A549 (cell line): ENCODE measurements around the gene SPNS2. TPM values are rescaled to one million over a fixed set of nuclear protein-coding genes. Genes with fewer than 3 reads are reported as not detected.

ENCODE experiments used
- ATAC-seq, 2 experiments: fragments of 200-7000 bp in 1 of 2; fragments of >200 bp in 1 of 2; cut with Nextera tagmentation in 1 of 2; cut with Tn5 transposase in 1 of 2; 3 replicates each; pipeline versions ENCODE4 v1.8.0 to v1.9.1; 2018 to 2020; ENCODE audit warnings: mild to moderate bottlenecking in 1 of 2, moderate library complexity in 1 of 2
- CTCF ChIA-PET: fragments of 300-600 bp; sonication (Branson Sonifier 250); formaldehyde crosslinking; extraction: SDS; loops from one replicate; lab custom pipeline; 2021; ENCODE audit warnings: antibody characterized with exemption, inconsistent platforms; lab: Yijun Ruan, JAX
- POLR2A ChIA-PET: fragments of 350-600 bp; formaldehyde crosslinking; extraction: SDS; loops from one replicate; lab custom pipeline; 2021; ENCODE audit warnings: antibody characterized with exemption, inconsistent platforms; lab: Yijun Ruan, JAX
- DNase-seq, 2 experiments: peaks; one replicate each; pipeline versions ENCODE4 v3.0.0 to v3.0.0-alpha.2; 2011 to 2016; ENCODE audit warnings: low read depth in 1 of 2, low spot score in 1 of 2
- FAIRE-seq: peaks from 2 replicates; lab custom pipeline; 2011; peaks lifted over from hg19 to GRCh38; lab: Jason Lieb, UNC
- H3K27ac ChIP-seq, 2 experiments: fragments of >200 bp; sonication (Bioruptor Twin); formaldehyde crosslinking; 3 replicates each; pipeline ENCODE4 v1.5.1; 2016 to 2017
- H3K4me1 ChIP-seq: fragments of >200 bp; sonication (Bioruptor Twin); formaldehyde crosslinking; 3 replicates; pipeline ENCODE4 v1.6.1; 2016
- H3K4me2 ChIP-seq: fragments of >200 bp; sonication (Bioruptor Twin); formaldehyde crosslinking; 3 replicates; pipeline ENCODE4 v1.6.1; 2016
- H3K4me3 ChIP-seq: fragments of >200 bp; sonication (Bioruptor Twin); formaldehyde crosslinking; 3 replicates; pipeline ENCODE4 v1.5.1; 2016
- H3K9me3 ChIP-seq: fragments of >200 bp; sonication (Bioruptor Twin); formaldehyde crosslinking; 3 replicates; pipeline ENCODE4 v1.6.1; 2016
- CHD2 ChIP-seq: fragments of 150-350 bp; IDR thresholded peaks from 2 replicates; pipeline ENCODE4 v1.6.1; 2014; ENCODE audit warnings: low read length; ENCODE audit not compliant: partially characterized antibody
- CHD4 ChIP-seq: fragments of 200-600 bp; sonication (generic); IDR thresholded peaks from 2 replicates; pipeline ENCODE4 v1.6.1; 2016; ENCODE audit warnings: antibody characterized with exemption, mild to moderate bottlenecking, borderline replicate concordance
- EHMT2 ChIP-seq: fragments of 200-600 bp; sonication (generic); IDR thresholded peaks from 2 replicates; pipeline ENCODE4 v1.6.1; 2016; ENCODE audit warnings: antibody characterized with exemption, low read depth, mild to moderate bottlenecking, moderate library complexity
- EP300 ChIP-seq, 2 experiments: fragments of >200 bp; sonication (Bioruptor Twin); formaldehyde crosslinking; IDR thresholded peaks; 2 replicates in 1 of 2; 3 replicates in 1 of 2; pipeline ENCODE4 v1.6.1; 2016 to 2017
- FOXS1 ChIP-seq: fragments of 250-450 bp; sonication (Bioruptor Pico); IDR thresholded peaks from 2 replicates; pipeline ENCODE4 v1.5.0; 2020; ENCODE audit warnings: mild to moderate bottlenecking, moderate library complexity
- HOXB5 ChIP-seq: fragments of 250-450 bp; sonication (Bioruptor Pico); IDR thresholded peaks from 2 replicates; pipeline ENCODE4 v1.5.0; 2020; ENCODE audit warnings: mild to moderate bottlenecking, moderate library complexity
- JUNB ChIP-seq: fragments of >200 bp; sonication (Bioruptor Twin); formaldehyde crosslinking; IDR thresholded peaks from 2 replicates; pipeline ENCODE4 v1.6.1; 2016
- KDM1A ChIP-seq: fragments of 200-600 bp; sonication (generic); IDR thresholded peaks from 2 replicates; pipeline ENCODE4 v1.6.1; 2016; ENCODE audit warnings: low read depth, mild to moderate bottlenecking
- MAZ ChIP-seq: fragments of 150-350 bp; IDR thresholded peaks from 2 replicates; pipeline ENCODE4 v1.6.1; 2014; ENCODE audit warnings: antibody characterized with exemption, low read depth, low read length, borderline replicate concordance
- POLR2A ChIP-seq: IDR thresholded peaks from 2 replicates; pipeline ENCODE4 v1.6.1; 2012; ENCODE audit warnings: mild to moderate bottlenecking, low read length
- RAD21 ChIP-seq, 2 experiments: fragments of >200 bp in 1 of 2; sonication (Bioruptor Twin) in 1 of 2; formaldehyde crosslinking in 1 of 2; IDR thresholded peaks in 1 of 2; conservative IDR thresholded peaks in 1 of 2; 2 replicates in 1 of 2; 3 replicates in 1 of 2; pipeline ENCODE4 v1.6.1; 2012 to 2018; ENCODE audit warnings: inconsistent platforms in 1 of 2
- RFX5 ChIP-seq: fragments of 450-650 bp; IDR thresholded peaks from 2 replicates; pipeline ENCODE4 v1.7.1; 2014; ENCODE audit warnings: antibody characterized with exemption, mild to moderate bottlenecking, moderate library complexity
- SREBF2 ChIP-seq: fragments of 450-650 bp; IDR thresholded peaks from 2 replicates; pipeline ENCODE4 v1.6.1; 2014; ENCODE audit warnings: mild to moderate bottlenecking, moderate library complexity
- ZC3H11A ChIP-seq: fragments of 450-650 bp; IDR thresholded peaks from 2 replicates; pipeline ENCODE4 v1.6.1; 2014; ENCODE audit warnings: antibody characterized with exemption, mild to moderate bottlenecking
- WGBS: methylation state at CpG from one replicate; pipeline ENCODE4 v1.1.6; 2017; ENCODE audit errors: missing lambda C conversion rate; 5-methylcytosine and 5-hydroxymethylcytosine counted together
- polyA plus RNA-seq, 4 experiments: library from polyadenylated mRNA; depleted of rRNA in 3 of 4; stranded (reverse); fragments of >200 nt; fragmentation: RNase III in 1 of 4; extraction: RNeasy Plus Mini Kit Qiagen cat#74134 plus additional on column Dnase treatment in 1 of 4; gene quantifications; 2 replicates in 3 of 4; 3 replicates in 1 of 4; pipeline ENCODE4 v1.2.3, GENCODE V29; 2011 to 2017
- TF ChIP-seq, protein P1 (sequence below): fragments of >200 bp; sonication (Bioruptor Twin); formaldehyde crosslinking; IDR thresholded peaks from 3 replicates; pipeline ENCODE4 v1.5.1; 2016
- TF ChIP-seq, protein P2 (sequence below): fragments of >200 bp; sonication (Bioruptor Twin); formaldehyde crosslinking; IDR thresholded peaks from 3 replicates; pipeline ENCODE4 v1.6.1; 2016
- TF ChIP-seq, protein P3 (sequence below): IDR thresholded peaks from 2 replicates; pipeline ENCODE4 v1.6.1; 2012
- TF ChIP-seq, protein P4 (sequence below): fragments of 150-350 bp; IDR thresholded peaks from 2 replicates; pipeline ENCODE4 v1.6.1; 2014; ENCODE audit warnings: low read depth, mild to moderate bottlenecking, low read length

The SPNS2 gene
- polyA plus RNA-seq, 2 of the 4 experiments (the other 2 are of a cell fraction) = 0.27 to 0.46 TPM

- TF ChIP-seq, protein P1, sequence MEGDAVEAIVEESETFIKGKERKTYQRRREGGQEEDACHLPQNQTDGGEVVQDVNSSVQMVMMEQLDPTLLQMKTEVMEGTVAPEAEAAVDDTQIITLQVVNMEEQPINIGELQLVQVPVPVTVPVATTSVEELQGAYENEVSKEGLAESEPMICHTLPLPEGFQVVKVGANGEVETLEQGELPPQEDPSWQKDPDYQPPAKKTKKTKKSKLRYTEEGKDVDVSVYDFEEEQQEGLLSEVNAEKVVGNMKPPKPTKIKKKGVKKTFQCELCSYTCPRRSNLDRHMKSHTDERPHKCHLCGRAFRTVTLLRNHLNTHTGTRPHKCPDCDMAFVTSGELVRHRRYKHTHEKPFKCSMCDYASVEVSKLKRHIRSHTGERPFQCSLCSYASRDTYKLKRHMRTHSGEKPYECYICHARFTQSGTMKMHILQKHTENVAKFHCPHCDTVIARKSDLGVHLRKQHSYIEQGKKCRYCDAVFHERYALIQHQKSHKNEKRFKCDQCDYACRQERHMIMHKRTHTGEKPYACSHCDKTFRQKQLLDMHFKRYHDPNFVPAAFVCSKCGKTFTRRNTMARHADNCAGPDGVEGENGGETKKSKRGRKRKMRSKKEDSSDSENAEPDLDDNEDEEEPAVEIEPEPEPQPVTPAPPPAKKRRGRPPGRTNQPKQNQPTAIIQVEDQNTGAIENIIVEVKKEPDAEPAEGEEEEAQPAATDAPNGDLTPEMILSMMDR = no peak
Measured at GRCh38 chr17:4515501-4515900, 16.8 kb downstream of the SPNS2 start (continued).

DNA sequence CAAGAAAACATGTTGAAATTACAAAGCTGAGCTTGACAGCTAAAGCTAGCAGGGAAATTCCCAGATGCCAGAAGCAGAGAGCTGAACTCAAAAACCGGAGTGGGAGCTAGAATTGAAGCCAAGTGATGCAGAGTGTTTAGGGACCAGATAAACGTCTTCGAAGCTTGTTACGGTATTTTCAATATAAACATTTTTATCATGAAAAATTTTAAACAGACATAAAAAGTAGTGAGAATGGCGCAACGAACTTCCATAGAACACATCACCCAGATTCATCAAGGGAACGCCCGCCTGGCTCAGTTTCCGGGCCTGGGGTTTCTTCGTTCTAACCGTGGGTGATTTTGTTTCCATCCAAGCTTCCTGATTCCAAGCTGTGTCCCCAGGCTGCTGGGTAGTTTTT is 18.1 kb downstream of the SPNS2 start:
- H3K27ac ChIP-seq = no peak overlapping the region
- ATAC-seq (no peak), FAIRE-seq (no peak), DNase-seq (no peak)
- CTCF ChIA-PET = interaction anchor here (0.7 to 2.1 kb wide), 9 partner anchors 8 to 471 kb away, joined by 3 to 4 read pairs (median 3); partner anchors contain the start of gene CAMTA2
- 84% methylated on average over 11 of the region's 11 CpGs for WGBS
- peaks cover 14% of the 10 kb centered on the region; the same call in 2 of the 3 replicates for H3K4me1 ChIP-seq
- POLR2A ChIA-PET = interaction anchor here (1.0 kb wide), 1 partner anchor 18 kb away, joined by 3 read pairs; the partner anchor contains the start of gene SPNS2
- no peak overlapping the region for H3K4me2 ChIP-seq
- TF ChIP-seq FOXS1 (CRISPR knock-in tag) = no peak
- TF ChIP-seq JUNB = no peak
- TF ChIP-seq ZC3H11A = no peak
- TF ChIP-seq EHMT2 = no peak
- TF ChIP-seq KDM1A = no peak
- no peak for TF ChIP-seq MAZ
- no peak for TF ChIP-seq SREBF2
- TF ChIP-seq RFX5 = no peak
- TF ChIP-seq, protein P2, sequence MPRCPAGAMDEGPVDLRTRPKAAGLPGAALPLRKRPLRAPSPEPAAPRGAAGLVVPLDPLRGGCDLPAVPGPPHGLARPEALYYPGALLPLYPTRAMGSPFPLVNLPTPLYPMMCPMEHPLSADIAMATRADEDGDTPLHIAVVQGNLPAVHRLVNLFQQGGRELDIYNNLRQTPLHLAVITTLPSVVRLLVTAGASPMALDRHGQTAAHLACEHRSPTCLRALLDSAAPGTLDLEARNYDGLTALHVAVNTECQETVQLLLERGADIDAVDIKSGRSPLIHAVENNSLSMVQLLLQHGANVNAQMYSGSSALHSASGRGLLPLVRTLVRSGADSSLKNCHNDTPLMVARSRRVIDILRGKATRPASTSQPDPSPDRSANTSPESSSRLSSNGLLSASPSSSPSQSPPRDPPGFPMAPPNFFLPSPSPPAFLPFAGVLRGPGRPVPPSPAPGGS = no peak
- no peak for TF ChIP-seq POLR2A
- no peak overlapping the region for H3K4me3 ChIP-seq
- H3K9me3 ChIP-seq = no peaks in the 10 kb centered on the region

GRCh38 chr17:4518901-4519300 is 20.2 kb downstream of the SPNS2 start:
- H3K27ac ChIP-seq = no peak overlapping the region
- no peak overlapping the region for H3K4me3 ChIP-seq
- peaks cover 15% of the 10 kb centered on the region; the same call in 2 of the 3 replicates for H3K4me1 ChIP-seq
- FAIRE-seq = no peak
- ATAC-seq = no peak
- H3K9me3 ChIP-seq = no peaks in the 10 kb centered on the region
- ChIA-PET POLR2A (no interaction called here), CTCF (interaction anchor here (1.2 to 2.0 kb wide), 5 partner anchors 14 to 106 kb away, joined by 3 to 5 read pairs (median 3); no protein-coding TSS in a partner anchor)
- no peak for DNase-seq
- H3K4me2 ChIP-seq = no peak overlapping the region
- 78% methylated on average over 7 of the region's 10 CpGs for WGBS
- TF ChIP-seq CHD4 = no peak
- TF ChIP-seq RAD21 (conservative IDR thresholded peaks at IDR 0.05 in 1 of 2, IDR thresholded peaks at IDR 0.05 in 1 of 2) = no peak
- TF ChIP-seq, protein P1 = no peak
- TF ChIP-seq, all 56 proteins: peak for 0

DNA sequence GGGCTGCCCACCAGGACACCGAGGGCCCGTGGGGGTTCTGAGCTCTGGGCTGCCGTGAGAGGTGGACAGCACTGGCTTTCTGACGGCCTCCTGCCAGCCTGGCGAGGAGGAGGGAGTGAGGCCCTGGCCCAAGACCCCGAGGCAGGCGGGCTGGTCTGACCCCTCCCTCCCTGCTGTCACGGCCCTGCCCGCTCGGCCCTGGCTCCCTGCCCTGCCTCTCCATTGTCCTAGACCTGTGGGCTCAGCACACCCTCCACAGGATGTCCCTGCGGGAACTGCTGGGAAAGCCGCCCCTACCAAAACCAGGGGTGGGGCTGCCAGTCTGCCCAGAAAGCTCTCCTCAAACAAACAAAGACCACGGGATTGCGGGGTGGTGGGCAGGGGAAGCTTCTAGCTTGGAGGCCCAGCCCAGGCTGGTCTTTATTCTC is 20.7 kb downstream of the SPNS2 start:
- TF ChIP-seq, protein P3, sequence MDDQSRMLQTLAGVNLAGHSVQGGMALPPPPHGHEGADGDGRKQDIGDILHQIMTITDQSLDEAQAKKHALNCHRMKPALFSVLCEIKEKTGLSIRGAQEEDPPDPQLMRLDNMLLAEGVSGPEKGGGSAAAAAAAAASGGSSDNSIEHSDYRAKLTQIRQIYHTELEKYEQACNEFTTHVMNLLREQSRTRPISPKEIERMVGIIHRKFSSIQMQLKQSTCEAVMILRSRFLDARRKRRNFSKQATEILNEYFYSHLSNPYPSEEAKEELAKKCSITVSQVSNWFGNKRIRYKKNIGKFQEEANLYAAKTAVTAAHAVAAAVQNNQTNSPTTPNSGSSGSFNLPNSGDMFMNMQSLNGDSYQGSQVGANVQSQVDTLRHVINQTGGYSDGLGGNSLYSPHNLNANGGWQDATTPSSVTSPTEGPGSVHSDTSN = no peak
- TF ChIP-seq MAZ (no peak), SREBF2 (no peak), HOXB5 (CRISPR knock-in tag) (no peak), CHD2 (no peak), EP300 (IDR thresholded peaks at IDR 0.05) (no peak)
- TF ChIP-seq, protein P4, sequence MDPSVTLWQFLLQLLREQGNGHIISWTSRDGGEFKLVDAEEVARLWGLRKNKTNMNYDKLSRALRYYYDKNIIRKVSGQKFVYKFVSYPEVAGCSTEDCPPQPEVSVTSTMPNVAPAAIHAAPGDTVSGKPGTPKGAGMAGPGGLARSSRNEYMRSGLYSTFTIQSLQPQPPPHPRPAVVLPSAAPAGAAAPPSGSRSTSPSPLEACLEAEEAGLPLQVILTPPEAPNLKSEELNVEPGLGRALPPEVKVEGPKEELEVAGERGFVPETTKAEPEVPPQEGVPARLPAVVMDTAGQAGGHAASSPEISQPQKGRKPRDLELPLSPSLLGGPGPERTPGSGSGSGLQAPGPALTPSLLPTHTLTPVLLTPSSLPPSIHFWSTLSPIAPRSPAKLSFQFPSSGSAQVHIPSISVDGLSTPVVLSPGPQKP = no peak
- FAIRE-seq (no peak), ATAC-seq (no peak), DNase-seq (no peak)
- Histone ChIP-seq H3K4me1 (peaks cover 15% of the 10 kb centered on the region; the same call in 2 of the 3 replicates), H3K4me3 (no peak overlapping the region), H3K4me2 (no peak overlapping the region), H3K9me3 (no peaks in the 10 kb centered on the region), H3K27ac (no peak overlapping the region)
- ChIA-PET POLR2A (no interaction called here), CTCF (interaction anchor here (1.2 to 2.5 kb wide), 5 partner anchors 8 to 99 kb away, joined by 3 to 11 read pairs (median 3); no protein-coding TSS in a partner anchor)
- WGBS = 80% methylated on average over 4 of the region's 14 CpGs
